AG10803 (cell line): ENCODE results near the gene SMURF1.

Experiments used
- DNase-seq: peaks from one replicate; pipeline ENCODE4 v3.0.0; 2010; ENCODE audit warnings: low read depth
- H3K4me3 ChIP-seq: 2 replicates; pipeline ENCODE4 v1.5.1; 2011; ENCODE audit warnings: mild to moderate bottlenecking, low read length, control low read depth
- TF ChIP-seq, protein P1 (sequence below): conservative IDR thresholded peaks from 2 replicates; pipeline ENCODE4 v1.5.1; 2011; ENCODE audit warnings: mild to moderate bottlenecking, low read length, control low read depth, inconsistent platforms

SMURF1 gene

DNA sequence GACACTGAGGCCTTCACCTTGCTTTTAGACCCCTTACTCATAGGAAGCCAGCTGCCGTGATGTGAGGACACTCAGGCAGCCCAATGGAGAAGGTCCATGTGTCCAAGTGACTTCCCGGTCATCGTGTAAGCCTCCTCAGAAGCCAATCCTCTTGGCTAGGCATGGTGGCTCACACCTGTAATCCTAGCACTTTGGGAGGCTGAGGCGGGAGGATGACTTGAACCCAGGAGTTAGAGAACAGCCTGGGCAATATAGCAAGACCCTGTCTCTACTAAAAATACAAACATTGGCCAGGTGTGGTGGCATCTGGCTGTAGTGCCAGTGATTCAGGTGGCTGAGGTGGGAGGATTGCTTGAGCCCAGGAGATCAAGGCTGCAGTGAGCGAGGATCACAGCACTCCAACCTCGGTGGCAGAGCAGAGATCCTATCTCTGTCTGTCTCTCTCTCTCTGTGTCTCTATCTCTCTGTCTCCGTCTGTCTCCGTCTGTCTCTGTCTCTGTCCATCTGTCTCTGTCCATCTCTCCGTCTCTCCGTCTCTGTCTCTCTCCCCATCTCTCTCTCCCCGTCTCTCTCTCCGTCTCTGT lies 36.3 kb upstream of the SMURF1 start:
- no peak for DNase-seq
- TF ChIP-seq, protein P1, sequence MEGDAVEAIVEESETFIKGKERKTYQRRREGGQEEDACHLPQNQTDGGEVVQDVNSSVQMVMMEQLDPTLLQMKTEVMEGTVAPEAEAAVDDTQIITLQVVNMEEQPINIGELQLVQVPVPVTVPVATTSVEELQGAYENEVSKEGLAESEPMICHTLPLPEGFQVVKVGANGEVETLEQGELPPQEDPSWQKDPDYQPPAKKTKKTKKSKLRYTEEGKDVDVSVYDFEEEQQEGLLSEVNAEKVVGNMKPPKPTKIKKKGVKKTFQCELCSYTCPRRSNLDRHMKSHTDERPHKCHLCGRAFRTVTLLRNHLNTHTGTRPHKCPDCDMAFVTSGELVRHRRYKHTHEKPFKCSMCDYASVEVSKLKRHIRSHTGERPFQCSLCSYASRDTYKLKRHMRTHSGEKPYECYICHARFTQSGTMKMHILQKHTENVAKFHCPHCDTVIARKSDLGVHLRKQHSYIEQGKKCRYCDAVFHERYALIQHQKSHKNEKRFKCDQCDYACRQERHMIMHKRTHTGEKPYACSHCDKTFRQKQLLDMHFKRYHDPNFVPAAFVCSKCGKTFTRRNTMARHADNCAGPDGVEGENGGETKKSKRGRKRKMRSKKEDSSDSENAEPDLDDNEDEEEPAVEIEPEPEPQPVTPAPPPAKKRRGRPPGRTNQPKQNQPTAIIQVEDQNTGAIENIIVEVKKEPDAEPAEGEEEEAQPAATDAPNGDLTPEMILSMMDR, result no peak
- H3K4me3 ChIP-seq, result no peak overlapping the region

DNA sequence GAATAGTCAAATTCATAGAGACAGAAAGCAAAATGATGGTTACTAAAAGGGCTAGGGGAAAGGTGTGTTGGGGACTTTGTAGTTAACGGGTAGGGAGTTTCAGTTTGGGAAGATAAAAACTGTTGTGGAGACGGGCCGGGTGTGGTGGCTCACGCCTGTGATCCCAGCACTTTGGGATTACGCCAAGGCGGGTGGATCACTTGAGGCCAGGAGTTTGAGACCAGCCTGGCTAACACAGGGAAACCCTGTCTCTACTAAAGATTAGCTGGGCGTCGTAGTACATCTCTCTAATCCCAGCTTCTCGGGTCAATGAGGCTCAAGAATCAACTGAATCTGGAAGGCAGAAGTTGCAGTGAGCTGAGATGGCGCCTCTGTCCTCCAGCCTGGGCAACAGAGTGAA lies 33.3 kb upstream of the SMURF1 start:
- H3K4me3 ChIP-seq, result no peak overlapping the region
- TF ChIP-seq, protein P1, result no peak
- no peak for DNase-seq

DNA sequence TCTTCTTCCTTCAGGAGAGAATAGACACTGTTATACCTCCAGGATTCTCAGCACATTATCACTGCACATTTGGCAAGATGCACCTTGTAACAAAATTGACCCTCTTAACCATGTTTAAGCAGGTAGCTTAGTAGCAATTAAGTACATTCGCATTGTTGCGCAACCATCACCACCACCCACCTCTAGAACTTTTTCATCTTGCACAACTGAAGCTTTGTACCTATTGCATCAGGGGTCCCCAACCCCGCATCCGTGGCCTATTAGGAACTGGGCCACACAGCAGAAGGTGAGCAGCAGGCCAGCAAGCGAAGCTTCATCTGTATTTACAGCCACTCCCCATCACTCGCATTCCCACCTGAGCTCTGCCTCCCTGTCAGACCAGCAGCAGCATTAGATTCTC lies 29.9 kb upstream of the SMURF1 start:
- H3K4me3 ChIP-seq, result no peak overlapping the region
- no peak for DNase-seq
- TF ChIP-seq, protein P1, result no peak

- H3K4me3 ChIP-seq, result no peak overlapping the region
- TF ChIP-seq, protein P1, result no peak
- DNase-seq, result no peak
These were observed 27.8 kb upstream of the SMURF1 start for GRCh38 chr7:99171731-99172130.

DNA sequence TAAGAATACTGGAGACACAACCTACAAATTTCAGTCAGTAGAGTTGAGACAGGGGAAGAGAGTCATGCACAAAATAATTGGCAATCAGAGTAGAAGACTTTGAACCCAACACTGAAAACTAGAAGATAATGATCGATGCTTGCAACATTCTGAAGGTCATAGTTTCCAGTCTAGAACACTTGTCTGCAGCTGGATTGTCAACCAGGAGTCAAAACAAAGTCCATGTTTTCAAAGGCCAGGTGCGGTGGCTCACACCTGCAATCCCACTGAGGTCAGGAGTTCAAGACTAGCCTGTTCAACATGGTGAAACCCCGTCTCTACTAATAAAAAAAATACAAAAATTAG lies 26.8 kb upstream of the SMURF1 start:
- DNase-seq, result no peak
- H3K4me3 ChIP-seq, result no peak overlapping the region
- TF ChIP-seq, protein P1, result no peak

DNA sequence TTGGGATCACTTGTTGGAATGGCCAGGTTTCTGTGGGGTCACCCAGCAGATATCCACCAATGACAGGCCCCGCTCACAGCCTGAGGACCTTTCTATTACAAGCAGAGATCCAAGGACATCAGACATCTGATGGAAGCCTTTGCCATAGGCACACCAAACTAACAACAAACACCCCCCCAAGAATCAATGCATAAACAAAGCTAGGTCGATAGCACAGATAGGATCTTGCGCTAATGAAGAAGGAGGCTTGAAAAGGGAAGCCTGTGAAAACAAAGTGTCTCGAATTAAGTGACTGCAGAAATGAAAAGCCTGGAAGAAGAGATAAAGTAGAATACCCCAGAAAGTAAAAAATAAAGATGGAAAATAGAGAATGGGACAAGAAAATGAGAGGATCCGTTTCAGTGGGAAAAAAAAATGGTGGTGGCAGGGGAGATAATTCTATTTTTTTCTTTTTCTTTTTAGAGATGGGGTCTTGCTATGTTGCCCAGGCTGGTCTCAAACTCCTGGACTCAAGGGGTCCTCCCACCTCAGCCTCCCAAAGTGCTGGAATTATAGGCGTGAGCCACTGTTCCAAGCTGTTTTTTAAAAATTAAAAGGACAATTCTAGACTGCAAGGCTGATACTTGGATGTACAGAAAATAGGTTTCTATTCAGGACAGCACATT lies 26.3 kb upstream of the SMURF1 start:
- H3K4me3 ChIP-seq, result no peak overlapping the region
- TF ChIP-seq, protein P1, result no peak
- no peak for DNase-seq

DNA sequence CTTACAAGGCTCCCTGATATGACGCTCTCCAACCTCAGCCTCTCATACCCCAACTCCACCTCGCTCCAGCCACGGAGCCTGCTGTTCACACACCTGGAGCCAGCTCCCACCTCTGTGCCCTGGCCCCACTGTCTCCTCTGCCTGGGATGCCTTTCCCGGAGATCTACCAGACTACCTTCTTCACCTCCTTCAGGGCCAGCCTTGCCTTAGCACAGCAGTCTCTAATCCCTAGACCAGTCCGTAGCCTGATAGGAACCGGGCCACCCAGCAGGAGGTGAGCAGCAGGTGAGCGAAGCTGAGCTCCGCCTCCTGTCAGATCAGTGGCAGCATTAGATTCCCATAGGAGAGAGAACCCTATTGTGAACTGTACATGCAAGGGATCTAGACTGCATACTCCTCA lies 23.2 kb upstream of the SMURF1 start:
- H3K4me3 ChIP-seq, result no peak overlapping the region
- no peak for DNase-seq
- TF ChIP-seq, protein P1, result no peak
